ENCODE data around the gene ZMYM4.

Gene ZMYM4

GRCh38 chr1:35398739-35399138 is 130.2 kb downstream of the ZMYM4 start:
- no peak for DNase-seq (ENCODE audit: low read depth in 1 of 2, low spot score in 1 of 2)

- no peak for DNase-seq (ENCODE audit: low read depth in 1 of 2, low spot score in 1 of 2)
These were observed 132.5 kb downstream of the ZMYM4 start for GRCh38 chr1:35401049-35401448.

- no peak for DNase-seq (ENCODE audit: low read depth in 1 of 2, low spot score in 1 of 2)
These were observed 137.6 kb downstream of the ZMYM4 start for GRCh38 chr1:35406103-35406502.

GRCh38 chr1:35407743-35408142 is 139.2 kb downstream of the ZMYM4 start:
- DNase-seq (ENCODE audit: low read depth in 1 of 2, low spot score in 1 of 2): no peak

- DNase-seq (ENCODE audit: low read depth in 1 of 2, low spot score in 1 of 2): no peak
These were observed 140.4 kb downstream of the ZMYM4 start for GRCh38 chr1:35408925-35409324.

- DNase-seq (ENCODE audit: low read depth in 1 of 2, low spot score in 1 of 2): no peak
These were observed 157.6 kb downstream of the ZMYM4 start for GRCh38 chr1:35426097-35426586.

GRCh38 chr1:35428360-35428759 is 159.9 kb downstream of the ZMYM4 start:
- no peak for DNase-seq (ENCODE audit: low read depth in 1 of 2, low spot score in 1 of 2)

- no peak for DNase-seq (ENCODE audit: low read depth in 1 of 2, low spot score in 1 of 2)
These were observed 162.3 kb downstream of the ZMYM4 start for GRCh38 chr1:35430762-35431161.

- no peak for DNase-seq (ENCODE audit: low read depth in 1 of 2, low spot score in 1 of 2)
These were observed 162.7 kb downstream of the ZMYM4 start for GRCh38 chr1:35431173-35431599.

- no peak for DNase-seq (ENCODE audit: low read depth in 1 of 2, low spot score in 1 of 2)
These were observed 163.7 kb downstream of the ZMYM4 start for GRCh38 chr1:35432231-35432630.

- no peak for DNase-seq (ENCODE audit: low read depth in 1 of 2, low spot score in 1 of 2)
These were observed 165.2 kb downstream of the ZMYM4 start for GRCh38 chr1:35433714-35434113.

GRCh38 chr1:35434703-35435102 is 166.2 kb downstream of the ZMYM4 start:
- DNase-seq (ENCODE audit: low read depth in 1 of 2, low spot score in 1 of 2): no peak

- DNase-seq (ENCODE audit: low read depth in 1 of 2, low spot score in 1 of 2): no peak
These were observed 167.6 kb downstream of the ZMYM4 start for GRCh38 chr1:35436078-35436477.

- no peak for DNase-seq (ENCODE audit: low read depth in 1 of 2, low spot score in 1 of 2)
These were observed 168.7 kb downstream of the ZMYM4 start for GRCh38 chr1:35437200-35437599.

- no peak for DNase-seq (ENCODE audit: low read depth in 1 of 2, low spot score in 1 of 2)
These were observed 171.1 kb downstream of the ZMYM4 start for GRCh38 chr1:35439626-35440025.

- no peak for DNase-seq (ENCODE audit: low read depth in 1 of 2, low spot score in 1 of 2)
These were observed 173.5 kb downstream of the ZMYM4 start for GRCh38 chr1:35441926-35442579.

- no peak for DNase-seq (ENCODE audit: low read depth in 1 of 2, low spot score in 1 of 2)
These were observed 174.2 kb downstream of the ZMYM4 start for GRCh38 chr1:35442734-35443133.

- no peak for DNase-seq (ENCODE audit: low read depth in 1 of 2, low spot score in 1 of 2)
These were observed 175.4 kb downstream of the ZMYM4 start for GRCh38 chr1:35443768-35444518.

- no peak for DNase-seq (ENCODE audit: low read depth in 1 of 2, low spot score in 1 of 2)
These were observed 175.9 kb downstream of the ZMYM4 start for GRCh38 chr1:35444519-35444774.

- no peak for DNase-seq (ENCODE audit: low read depth in 1 of 2, low spot score in 1 of 2)
These were observed 178.8 kb downstream of the ZMYM4 start for GRCh38 chr1:35447278-35447677.

- DNase-seq (ENCODE audit: low read depth in 1 of 2, low spot score in 1 of 2): no peak
These were observed 179.9 kb downstream of the ZMYM4 start for GRCh38 chr1:35448344-35448801.

GRCh38 chr1:35449334-35450008 is 181.0 kb downstream of the ZMYM4 start:
- DNase-seq (ENCODE audit: low read depth in 1 of 2, low spot score in 1 of 2): no peak
